GM12801 (cell line): ENCODE data around the gene PRKCD.

Experiments
- CTCF ChIP-seq: IDR thresholded peaks from one replicate; pipeline ENCODE4 v1.5.1; 2011; ENCODE audit warnings: control low read depth; ENCODE audit not compliant: insufficient read length; ENCODE audit errors: extremely low read depth

The PRKCD gene

GRCh38 chr3:53185761-53186465 lies 24.9 kb downstream of the PRKCD start:
- TF ChIP-seq CTCF, result no peak

- TF ChIP-seq CTCF, result no peak
Observed at GRCh38 chr3:53186726-53187125, 25.7 kb downstream of the PRKCD start.

- TF ChIP-seq CTCF, result no peak
Observed at GRCh38 chr3:53187430-53187829, 26.4 kb downstream of the PRKCD start.

- no peak for TF ChIP-seq CTCF
Observed at GRCh38 chr3:53188136-53188685, 27.2 kb downstream of the PRKCD start.

- TF ChIP-seq CTCF, result no peak
Observed at GRCh38 chr3:53188720-53189119, 27.7 kb downstream of the PRKCD start.

- TF ChIP-seq CTCF, result no peak
Observed at GRCh38 chr3:53189276-53189675, 28.3 kb downstream of the PRKCD start.

GRCh38 chr3:53190659-53191058 lies 29.6 kb downstream of the PRKCD start:
- no peak for TF ChIP-seq CTCF
